ENCODE data around the gene KDM4C.
"Not testable (repeated sequence)": the region's sequence is repeated elsewhere in the genome, so short reads cannot be mapped to it uniquely, and the experiment has no call there.

The KDM4C gene

DNA sequence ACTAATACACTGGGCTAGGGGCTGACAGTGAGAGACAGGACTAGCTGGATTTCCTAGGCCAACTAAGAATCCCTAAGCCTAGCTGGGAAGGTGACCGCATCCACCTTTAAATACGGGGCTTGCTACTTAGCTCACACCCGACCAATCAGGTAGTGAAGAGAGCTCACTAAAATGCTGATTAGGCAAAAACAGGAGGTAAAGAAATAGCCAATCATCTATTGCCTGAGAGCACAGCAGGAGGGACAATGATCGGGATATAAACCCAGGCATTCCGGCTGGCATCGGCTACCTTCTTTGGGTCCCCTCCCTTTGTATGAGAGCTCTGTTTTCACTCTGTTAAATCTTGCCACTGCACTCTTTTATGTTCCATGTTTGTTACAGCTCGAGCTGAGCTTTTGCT, 425.4 kb downstream of the KDM4C start:
- not testable (repeated sequence) for DNase-seq

DNA sequence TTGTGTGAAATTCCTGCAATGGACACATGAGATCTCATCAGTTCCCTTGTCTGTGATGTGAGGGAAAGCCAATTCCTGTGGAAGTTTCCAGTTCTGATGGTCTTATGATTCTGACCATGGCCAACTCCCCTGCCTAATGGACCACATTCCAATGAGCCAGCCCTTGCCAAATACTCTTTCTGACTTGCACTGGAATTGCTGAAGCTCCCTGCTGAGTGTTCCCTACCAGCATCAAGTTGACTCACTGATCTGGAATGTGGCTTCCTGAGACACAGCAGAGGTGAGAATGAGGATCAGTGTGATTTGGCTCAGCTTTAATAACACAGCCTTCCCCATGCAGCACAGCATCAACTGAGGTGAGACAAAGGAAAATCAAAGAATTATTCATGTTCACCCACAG, 427.8 kb downstream of the KDM4C start:
- DNase-seq: no peak

DNA sequence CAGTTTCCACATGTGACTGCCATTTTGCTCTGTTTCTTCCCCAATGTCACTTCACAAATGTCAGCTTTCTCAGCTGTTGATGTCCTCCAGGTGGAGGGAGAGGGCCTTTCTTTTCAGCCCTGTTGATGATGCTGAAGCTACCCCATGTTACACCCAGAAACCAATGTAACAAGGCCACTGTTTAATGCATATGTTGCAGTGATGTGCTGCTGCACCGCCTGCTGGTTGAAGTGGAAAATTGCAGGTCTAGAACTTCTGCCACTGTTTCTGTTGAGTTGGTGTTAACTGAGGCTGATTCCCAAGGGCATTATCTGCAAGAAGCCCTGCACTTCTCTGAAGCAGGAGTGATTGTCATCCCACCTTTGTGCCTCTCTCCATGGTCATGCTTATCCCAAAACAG, 428.4 kb downstream of the KDM4C start:
- no peak for DNase-seq

DNA sequence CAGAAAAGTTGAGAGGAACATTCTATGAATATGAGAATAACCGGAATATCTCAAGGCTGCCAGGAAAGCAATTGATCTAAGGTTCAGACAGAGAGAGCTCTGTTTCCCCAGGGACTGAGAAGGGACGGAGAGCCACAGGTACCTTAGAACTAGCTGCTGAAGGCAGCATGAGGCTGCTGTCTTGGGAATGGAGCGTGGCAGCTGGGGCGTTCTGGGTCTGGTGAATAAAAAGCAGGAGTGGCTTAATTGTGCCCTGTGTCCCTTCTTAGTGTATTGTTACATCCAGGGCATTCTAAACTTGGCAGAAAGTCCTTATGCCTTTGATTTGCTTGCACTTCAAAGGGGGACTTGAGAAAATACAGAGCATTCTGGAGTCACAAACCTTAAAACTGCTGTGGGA, 434.5 kb downstream of the KDM4C start:
- no peak for DNase-seq

- DNase-seq: no peak
These were observed 437.8 kb downstream of the KDM4C start for GRCh38 chr9:7195526-7195925.

GRCh38 chr9:7196467-7196866, 438.7 kb downstream of the KDM4C start:
- no peak for DNase-seq

GRCh38 chr9:7201196-7201595, 443.4 kb downstream of the KDM4C start:
- no peak for DNase-seq

GRCh38 chr9:7205806-7206205, 448.0 kb downstream of the KDM4C start:
- no peak for DNase-seq

- DNase-seq: no peak
These were observed 448.5 kb downstream of the KDM4C start for GRCh38 chr9:7206221-7206758.

GRCh38 chr9:7209016-7209715, 451.4 kb downstream of the KDM4C start:
- DNase-seq: no peak

GRCh38 chr9:7209990-7210389, 452.2 kb downstream of the KDM4C start:
- no peak for DNase-seq

DNA sequence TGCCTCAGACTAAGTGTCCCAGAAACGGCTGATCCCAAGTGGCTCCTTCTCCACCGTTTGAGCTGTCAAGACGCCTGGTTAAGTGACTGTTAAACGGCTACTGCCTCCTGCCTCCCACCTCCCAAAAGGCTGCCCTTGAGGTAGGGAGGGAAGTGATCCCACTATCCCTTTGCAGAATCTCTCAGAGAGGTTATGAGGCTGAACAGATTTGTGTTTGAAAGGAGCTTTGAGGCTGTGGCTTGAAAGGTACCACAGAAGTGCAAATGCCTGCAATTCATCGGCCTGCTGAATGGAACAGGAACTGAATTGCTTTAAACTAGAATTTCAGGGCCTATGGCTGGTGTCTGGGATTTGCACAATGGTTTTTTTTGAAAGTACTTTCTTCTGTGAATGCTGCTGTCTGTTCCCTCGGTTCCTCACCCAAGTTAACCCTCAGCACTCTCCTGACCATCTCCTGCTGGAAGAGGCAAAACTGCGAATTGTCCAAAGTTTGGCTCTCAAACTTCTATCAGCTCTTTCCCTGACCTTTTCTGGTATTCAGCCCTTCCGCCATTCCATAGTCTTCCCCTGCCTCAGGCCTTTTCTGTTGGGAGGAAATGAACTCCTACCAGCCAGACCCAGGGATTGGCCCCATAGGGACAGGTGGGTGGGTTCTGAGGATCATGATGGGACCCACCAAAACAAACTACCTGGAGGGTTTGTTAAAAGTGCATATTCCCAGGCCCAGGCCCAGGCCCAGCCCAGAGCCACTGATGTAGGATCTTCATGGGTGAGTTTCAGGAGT, 453.3 kb downstream of the KDM4C start:
- DNase-seq: no peak

DNA sequence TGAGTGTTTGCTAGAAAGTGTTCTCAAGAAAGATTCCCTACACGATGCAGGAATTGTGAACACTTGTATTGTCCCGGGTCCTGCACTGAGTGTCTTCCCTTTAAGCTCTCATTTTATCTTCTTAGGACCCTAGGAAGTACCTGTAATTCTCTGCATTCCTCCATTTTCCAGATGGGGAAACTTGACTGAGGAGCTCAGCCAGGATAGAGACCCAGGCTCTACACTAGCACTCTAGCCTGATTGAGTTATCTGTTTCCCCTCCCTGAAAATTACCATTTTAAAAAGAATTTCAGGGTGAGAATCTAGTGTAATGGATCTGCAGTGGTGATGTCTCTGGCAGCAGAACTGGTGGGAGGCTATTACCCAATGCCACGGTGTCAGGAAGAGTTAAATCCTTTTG, 453.9 kb downstream of the KDM4C start:
- DNase-seq: no peak

DNA sequence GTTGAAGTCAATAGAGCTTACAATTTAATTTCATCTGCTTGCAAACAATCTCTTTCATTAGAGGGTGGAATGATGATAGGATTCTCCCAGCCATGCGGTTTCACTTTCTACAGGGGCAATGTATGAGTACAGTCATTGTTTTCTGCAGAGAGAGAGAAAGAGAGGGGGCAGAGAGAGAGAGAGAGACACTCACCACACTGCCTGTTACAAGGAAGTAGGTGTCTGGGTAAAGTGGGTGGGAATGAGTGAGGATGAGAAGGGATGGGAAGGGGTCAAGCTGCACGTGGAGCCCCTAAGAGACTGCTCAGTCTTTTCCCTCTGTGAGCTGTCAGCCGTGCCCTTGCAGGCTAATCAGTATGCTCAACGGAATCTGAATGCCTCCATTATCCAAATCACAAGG, 454.3 kb downstream of the KDM4C start:
- no peak for DNase-seq

DNA sequence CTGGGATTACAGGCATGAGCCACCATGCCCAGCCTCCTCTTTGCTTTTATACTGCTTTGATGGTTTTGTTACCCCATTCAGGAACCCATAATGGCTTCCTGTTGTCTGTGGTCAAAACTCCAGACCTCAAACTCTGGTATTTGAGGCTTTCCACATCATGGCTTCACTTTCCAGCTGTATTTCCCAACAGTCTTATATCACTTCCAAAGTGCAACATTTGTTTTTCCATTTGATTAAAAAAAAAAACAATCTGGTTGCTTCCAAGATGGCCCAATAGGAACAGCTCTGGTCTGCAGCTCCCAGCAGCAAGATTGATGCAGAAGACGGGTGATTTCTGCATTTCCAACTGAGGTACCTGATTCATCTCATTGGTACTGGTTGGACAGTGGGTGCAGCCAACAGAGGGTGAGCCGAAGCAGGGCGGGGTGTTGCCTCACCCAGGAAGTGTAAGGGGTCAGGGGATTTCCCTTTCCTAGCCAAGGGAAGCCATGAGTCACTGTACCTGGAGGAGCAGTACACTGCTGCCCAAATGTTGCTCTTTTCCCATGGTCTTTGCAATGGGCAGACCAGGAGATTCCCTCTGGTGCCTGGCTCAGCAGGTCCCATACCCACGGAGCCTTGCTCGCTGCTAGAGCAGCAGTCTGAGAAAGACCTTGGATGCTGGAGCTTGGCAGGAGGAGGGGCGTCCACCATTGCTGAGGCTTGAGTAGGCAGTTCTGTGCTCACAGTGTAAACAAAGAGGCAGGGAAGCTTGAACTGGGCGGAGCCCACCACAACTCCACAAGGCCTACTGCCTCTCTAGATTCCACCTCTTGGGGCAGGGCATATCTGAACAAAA, 458.4 kb downstream of the KDM4C start:
- no peak for DNase-seq

- DNase-seq: no peak
These were observed 466.2 kb downstream of the KDM4C start for GRCh38 chr9:7223981-7224380.

Measured in 8988T (cell line).